Neural progenitor cell (in vitro differentiated cells): Measurements from ENCODE around the gene MAGI2. TPM values are rescaled to one million over a fixed set of nuclear protein-coding genes. Genes with fewer than 3 reads are reported as not detected.
A peak's percentile ranks its signal among the peaks of the same experiment; 100 is the strongest.

Experiments
- DNase-seq: peaks from one replicate; pipeline ENCODE4 v3.0.0-alpha.2; 2016; ENCODE audit warnings: low spot score
- H2AFZ ChIP-seq: fragments of 200-600 bp; sonication (generic); replicated peaks from 2 replicates; pipeline ENCODE4 v1.6.1; 2016; ENCODE audit warnings: antibody characterized with exemption
- H3F3A ChIP-seq: fragments of 200-600 bp; sonication (generic); 2 replicates; pipeline ENCODE4 v1.6.1; 2016; ENCODE audit warnings: antibody characterized with exemption, low read depth
- H3K27ac ChIP-seq: fragments of 200-600 bp; sonication (generic); 2 replicates; pipeline ENCODE4 v1.5.1; 2016; ENCODE audit warnings: mild to moderate bottlenecking
- H3K27me3 ChIP-seq: fragments of 200-600 bp; sonication (generic); 2 replicates; pipeline ENCODE4 v1.6.1; 2016; ENCODE audit warnings: mild to moderate bottlenecking, moderate library complexity
- H3K36me3 ChIP-seq: fragments of 200-600 bp; sonication (generic); 2 replicates; pipeline ENCODE4 v1.5.1; 2016
- H3K4me1 ChIP-seq: fragments of 200-600 bp; sonication (generic); 2 replicates; pipeline ENCODE4 v1.6.1; 2016; ENCODE audit warnings: mixed run types
- H3K4me2 ChIP-seq: fragments of 200-600 bp; sonication (generic); 2 replicates; pipeline ENCODE4 v1.6.1; 2016
- H3K4me3 ChIP-seq: fragments of 200-600 bp; sonication (generic); 2 replicates; pipeline ENCODE4 v1.5.1; 2016
- H3K79me2 ChIP-seq: fragments of 200-600 bp; sonication (generic); 2 replicates; pipeline ENCODE4 v1.6.1; 2016; ENCODE audit warnings: low read depth
- H3K9ac ChIP-seq: fragments of 200-600 bp; sonication (generic); 2 replicates; pipeline ENCODE4 v1.6.1; 2016
- H3K9me3 ChIP-seq: fragments of 200-600 bp; sonication (generic); 2 replicates; pipeline ENCODE4 v1.5.1; 2016; ENCODE audit warnings: low read depth
- H4K20me1 ChIP-seq: fragments of 200-600 bp; sonication (generic); 2 replicates; pipeline ENCODE4 v1.6.1; 2016; ENCODE audit warnings: low read depth
- H3K27ac Mint-ChIP-seq: 3 replicates; pipeline ENCODE4 v1.8.0; 2021; ENCODE audit warnings: mixed read lengths
- H3K27me3 Mint-ChIP-seq: 2 replicates; pipeline ENCODE4 v1.8.0; 2022; ENCODE audit warnings: low read depth, mild to moderate bottlenecking, inconsistent platforms, moderate library complexity, mixed read lengths; ENCODE audit not compliant: insufficient read depth
- H3K36me3 Mint-ChIP-seq: 3 replicates; pipeline ENCODE4 v1.8.0; 2021; ENCODE audit warnings: mixed read lengths
- H3K4me1 Mint-ChIP-seq: 3 replicates; pipeline ENCODE4 v1.8.0; 2021; ENCODE audit warnings: mixed read lengths
- H3K4me3 Mint-ChIP-seq: 3 replicates; pipeline ENCODE4 v1.8.0; 2021; ENCODE audit warnings: mild to moderate bottlenecking, moderate library complexity, mixed read lengths
- H3K9me3 Mint-ChIP-seq: 3 replicates; pipeline ENCODE4 v1.8.0; 2020; ENCODE audit warnings: mixed read lengths
- EZH2 ChIP-seq: fragments of 200-600 bp; sonication (generic); IDR thresholded peaks from 2 replicates; pipeline ENCODE4 v1.6.1; 2017; ENCODE audit warnings: antibody characterized with exemption, mild to moderate bottlenecking, moderate library complexity
- EZH2phosphoT487 ChIP-seq: fragments of 200-600 bp; sonication (generic); IDR thresholded peaks from 2 replicates; pipeline ENCODE4 v1.6.1; 2017; ENCODE audit warnings: antibody characterized with exemption
- total RNA-seq: library from RNA; depleted of rRNA; stranded (reverse); fragments of >200 nt; gene quantifications from 2 replicates; pipeline ENCODE4 v1.2.3, GENCODE V29; 2015; ENCODE audit warnings: low replicate concordance
- TF ChIP-seq, protein P1 (sequence below): fragments of 200-600 bp; sonication (generic); IDR thresholded peaks from 2 replicates; pipeline ENCODE4 v1.5.1; 2017; ENCODE audit warnings: antibody characterized with exemption, mild to moderate bottlenecking

MAGI2 gene
- total RNA-seq, 1 donor from 2014 or later = 5.8 TPM

- Mint-ChIP-seq H3K4me3 (no peak overlapping the region), H3K9me3 (no peaks in the 10 kb centered on the region), H3K27me3 (no peaks in the 10 kb centered on the region), H3K27ac (no peak overlapping the region), H3K4me1 (no peaks in the 10 kb centered on the region), H3K36me3 (no peaks in the 10 kb centered on the region)
- Histone ChIP-seq H3K9me3 (no peaks in the 10 kb centered on the region), H3K36me3 (no peaks in the 10 kb centered on the region), H3F3A (no peaks in the 10 kb centered on the region), H3K9ac (no peak overlapping the region), H3K4me3 (no peak overlapping the region), H3K79me2 (no peaks in the 10 kb centered on the region), H3K4me2 (no peak overlapping the region), H3K4me1 (no peaks in the 10 kb centered on the region), H2AFZ (no peak overlapping the region), H3K27ac (no peak overlapping the region), H4K20me1 (no peaks in the 10 kb centered on the region), H3K27me3 (no peaks in the 10 kb centered on the region)
- TF ChIP-seq EZH2 (no peak), EZH2phosphoT487 (no peak)
- TF ChIP-seq, protein P1, sequence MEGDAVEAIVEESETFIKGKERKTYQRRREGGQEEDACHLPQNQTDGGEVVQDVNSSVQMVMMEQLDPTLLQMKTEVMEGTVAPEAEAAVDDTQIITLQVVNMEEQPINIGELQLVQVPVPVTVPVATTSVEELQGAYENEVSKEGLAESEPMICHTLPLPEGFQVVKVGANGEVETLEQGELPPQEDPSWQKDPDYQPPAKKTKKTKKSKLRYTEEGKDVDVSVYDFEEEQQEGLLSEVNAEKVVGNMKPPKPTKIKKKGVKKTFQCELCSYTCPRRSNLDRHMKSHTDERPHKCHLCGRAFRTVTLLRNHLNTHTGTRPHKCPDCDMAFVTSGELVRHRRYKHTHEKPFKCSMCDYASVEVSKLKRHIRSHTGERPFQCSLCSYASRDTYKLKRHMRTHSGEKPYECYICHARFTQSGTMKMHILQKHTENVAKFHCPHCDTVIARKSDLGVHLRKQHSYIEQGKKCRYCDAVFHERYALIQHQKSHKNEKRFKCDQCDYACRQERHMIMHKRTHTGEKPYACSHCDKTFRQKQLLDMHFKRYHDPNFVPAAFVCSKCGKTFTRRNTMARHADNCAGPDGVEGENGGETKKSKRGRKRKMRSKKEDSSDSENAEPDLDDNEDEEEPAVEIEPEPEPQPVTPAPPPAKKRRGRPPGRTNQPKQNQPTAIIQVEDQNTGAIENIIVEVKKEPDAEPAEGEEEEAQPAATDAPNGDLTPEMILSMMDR = no peak
- no peak for DNase-seq
These were observed 272.9 kb downstream of the MAGI2 start for GRCh38 chr7:79180533-79180932.

DNA sequence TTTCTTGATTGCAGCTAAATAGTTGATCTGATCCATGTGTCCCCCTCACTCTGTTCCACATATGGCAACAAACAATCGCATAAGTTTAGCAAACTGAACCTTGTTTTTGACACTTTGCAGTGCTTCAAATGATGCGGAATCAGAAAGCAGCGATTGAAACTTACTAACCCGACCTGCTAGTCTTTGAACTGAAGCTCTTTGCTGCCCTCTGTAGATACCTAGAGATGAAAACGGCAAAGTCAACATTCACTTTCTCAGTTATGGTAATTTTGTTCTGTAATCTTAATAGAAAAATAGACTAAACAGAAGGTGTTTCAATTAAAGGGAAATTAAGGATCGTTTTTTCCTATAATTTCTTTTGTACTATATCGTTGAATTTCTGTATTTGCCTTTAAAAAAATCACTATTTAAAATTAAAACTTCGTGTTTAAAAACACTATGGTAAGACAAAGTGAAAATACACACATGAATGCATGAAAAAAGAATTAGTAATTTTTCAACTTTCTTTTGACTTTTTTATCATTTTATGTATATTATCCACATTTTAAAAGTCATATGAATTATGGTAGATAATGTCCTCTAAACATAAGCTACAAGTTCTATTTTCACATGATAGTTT, 276.5 kb downstream of the MAGI2 start:
- Mint-ChIP-seq H3K4me3 (no peak overlapping the region), H3K9me3 (no peaks in the 10 kb centered on the region), H3K36me3 (no peaks in the 10 kb centered on the region), H3K27me3 (no peaks in the 10 kb centered on the region), H3K27ac (no peak overlapping the region), H3K4me1 (no peaks in the 10 kb centered on the region)
- DNase-seq = peak; percentile 56
- H3K9ac ChIP-seq = no peak overlapping the region
- H2AFZ ChIP-seq = no peak overlapping the region
- no peaks in the 10 kb centered on the region for H3F3A ChIP-seq
- no peak for TF ChIP-seq EZH2phosphoT487
- TF ChIP-seq, protein P1 = peak; percentile 69
- H3K9me3 ChIP-seq = no peaks in the 10 kb centered on the region
- H3K27ac ChIP-seq = no peak overlapping the region
- H3K4me2 ChIP-seq = no peak overlapping the region
- no peaks in the 10 kb centered on the region for H4K20me1 ChIP-seq
- H3K4me1 ChIP-seq = no peaks in the 10 kb centered on the region
- no peaks in the 10 kb centered on the region for H3K27me3 ChIP-seq
- H3K4me3 ChIP-seq = no peak overlapping the region
- H3K79me2 ChIP-seq = no peaks in the 10 kb centered on the region
- H3K36me3 ChIP-seq = no peaks in the 10 kb centered on the region

DNA sequence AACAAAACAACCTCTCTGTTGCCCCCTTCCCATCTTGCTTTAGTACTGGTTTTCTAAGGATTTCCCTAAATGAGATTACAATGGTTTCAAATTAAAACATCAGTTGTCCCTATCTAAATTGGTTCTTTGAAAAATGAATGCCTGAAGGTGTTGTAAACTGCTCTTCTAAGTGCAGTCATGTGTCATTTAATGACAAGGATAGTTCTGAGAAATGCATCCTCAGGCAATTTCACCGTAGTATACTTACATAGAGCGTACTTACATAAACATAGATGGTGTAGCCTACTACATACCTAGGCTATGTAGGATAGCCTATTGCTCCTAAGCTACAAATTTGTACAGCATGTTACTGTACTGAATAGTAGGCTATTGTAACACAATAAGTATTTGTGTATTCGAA, 278.1 kb downstream of the MAGI2 start:
- TF ChIP-seq, protein P1 = no peak
- no peak for TF ChIP-seq EZH2phosphoT487
- TF ChIP-seq EZH2 = no peak
- Mint-ChIP-seq H3K27ac (no peak overlapping the region), H3K4me1 (no peaks in the 10 kb centered on the region), H3K27me3 (no peaks in the 10 kb centered on the region), H3K9me3 (no peaks in the 10 kb centered on the region), H3K36me3 (no peaks in the 10 kb centered on the region), H3K4me3 (no peak overlapping the region)
- no peaks in the 10 kb centered on the region for H3K36me3 ChIP-seq
- H3K79me2 ChIP-seq = no peaks in the 10 kb centered on the region
- H3K4me1 ChIP-seq = no peaks in the 10 kb centered on the region
- H2AFZ ChIP-seq = no peak overlapping the region
- DNase-seq = no peak
- H3K4me3 ChIP-seq = no peak overlapping the region
- no peak overlapping the region for H3K27ac ChIP-seq
- no peaks in the 10 kb centered on the region for H3F3A ChIP-seq
- no peaks in the 10 kb centered on the region for H3K9me3 ChIP-seq
- no peak overlapping the region for H3K9ac ChIP-seq
- no peak overlapping the region for H3K4me2 ChIP-seq
- H4K20me1 ChIP-seq = no peaks in the 10 kb centered on the region
- no peaks in the 10 kb centered on the region for H3K27me3 ChIP-seq
